ENCODE measurements around the gene STEAP3. TPM values are rescaled to one million over a fixed set of nuclear protein-coding genes. Genes with fewer than 3 reads are reported as not detected.

The STEAP3 gene
- polyA plus RNA-seq, 1 donor from 2014 or later: not detected

DNA sequence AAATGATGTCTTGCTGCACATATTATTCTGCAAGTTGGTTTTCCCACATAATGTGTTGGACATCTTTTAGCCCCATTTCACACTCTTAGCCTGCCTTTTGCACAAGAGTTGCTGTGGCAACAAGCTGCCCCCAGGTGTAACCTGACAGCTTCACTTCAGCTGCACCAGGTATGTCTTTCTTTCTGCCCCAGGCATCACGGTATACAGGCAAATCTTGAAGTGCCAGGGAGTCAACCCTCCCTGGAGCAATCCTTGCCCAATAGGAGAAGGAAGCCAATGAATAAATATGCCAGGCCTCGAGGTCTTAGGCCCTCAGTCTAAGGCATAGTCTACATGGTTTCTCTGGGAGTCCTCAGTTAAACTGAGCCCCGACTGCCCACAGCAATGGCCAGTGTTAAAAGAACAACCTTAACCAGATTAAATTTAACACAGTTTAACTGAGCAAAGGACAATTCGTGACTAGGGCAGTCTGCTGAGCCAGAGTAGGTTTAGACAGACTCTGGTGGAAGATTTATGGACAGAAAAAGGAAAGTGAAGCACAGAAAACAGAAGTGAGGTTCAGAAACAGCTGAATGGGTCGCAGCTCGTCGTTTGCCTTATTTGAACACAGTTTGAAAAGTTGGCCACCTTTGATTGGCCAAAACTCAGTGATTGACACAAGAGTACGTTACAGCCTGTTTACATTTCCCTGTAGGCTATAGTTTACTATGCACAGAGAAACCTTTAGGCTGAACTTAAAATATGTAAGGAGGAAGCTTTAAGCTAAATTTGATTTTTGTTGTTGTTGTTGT lies 33.1 kb upstream of the STEAP3 start:
- H3K9ac ChIP-seq (ENCODE audit: low read length): no peak overlapping the region
- H3K9me2 ChIP-seq (ENCODE audit: insufficient read depth, low read length): no peaks in the 10 kb centered on the region
- no peak for TF ChIP-seq EP300 (conservative IDR thresholded peaks at IDR 0.05; ENCODE audit: poor library complexity, severe bottlenecking)
- TF ChIP-seq POLR2AphosphoS5 (IDR thresholded peaks at IDR 0.05): no peak
- TF ChIP-seq RAD21 (conservative IDR thresholded peaks at IDR 0.05): no peak
- TF ChIP-seq TAF1 (IDR thresholded peaks at IDR 0.05; ENCODE audit: low read depth): no peak
- no peak for TF ChIP-seq MXI1 (conservative IDR thresholded peaks at IDR 0.05; ENCODE audit: poor library complexity, severe bottlenecking)
- no peak for TF ChIP-seq SMC3 (conservative IDR thresholded peaks at IDR 0.05; ENCODE audit: poor library complexity)
- TF ChIP-seq, protein P1, sequence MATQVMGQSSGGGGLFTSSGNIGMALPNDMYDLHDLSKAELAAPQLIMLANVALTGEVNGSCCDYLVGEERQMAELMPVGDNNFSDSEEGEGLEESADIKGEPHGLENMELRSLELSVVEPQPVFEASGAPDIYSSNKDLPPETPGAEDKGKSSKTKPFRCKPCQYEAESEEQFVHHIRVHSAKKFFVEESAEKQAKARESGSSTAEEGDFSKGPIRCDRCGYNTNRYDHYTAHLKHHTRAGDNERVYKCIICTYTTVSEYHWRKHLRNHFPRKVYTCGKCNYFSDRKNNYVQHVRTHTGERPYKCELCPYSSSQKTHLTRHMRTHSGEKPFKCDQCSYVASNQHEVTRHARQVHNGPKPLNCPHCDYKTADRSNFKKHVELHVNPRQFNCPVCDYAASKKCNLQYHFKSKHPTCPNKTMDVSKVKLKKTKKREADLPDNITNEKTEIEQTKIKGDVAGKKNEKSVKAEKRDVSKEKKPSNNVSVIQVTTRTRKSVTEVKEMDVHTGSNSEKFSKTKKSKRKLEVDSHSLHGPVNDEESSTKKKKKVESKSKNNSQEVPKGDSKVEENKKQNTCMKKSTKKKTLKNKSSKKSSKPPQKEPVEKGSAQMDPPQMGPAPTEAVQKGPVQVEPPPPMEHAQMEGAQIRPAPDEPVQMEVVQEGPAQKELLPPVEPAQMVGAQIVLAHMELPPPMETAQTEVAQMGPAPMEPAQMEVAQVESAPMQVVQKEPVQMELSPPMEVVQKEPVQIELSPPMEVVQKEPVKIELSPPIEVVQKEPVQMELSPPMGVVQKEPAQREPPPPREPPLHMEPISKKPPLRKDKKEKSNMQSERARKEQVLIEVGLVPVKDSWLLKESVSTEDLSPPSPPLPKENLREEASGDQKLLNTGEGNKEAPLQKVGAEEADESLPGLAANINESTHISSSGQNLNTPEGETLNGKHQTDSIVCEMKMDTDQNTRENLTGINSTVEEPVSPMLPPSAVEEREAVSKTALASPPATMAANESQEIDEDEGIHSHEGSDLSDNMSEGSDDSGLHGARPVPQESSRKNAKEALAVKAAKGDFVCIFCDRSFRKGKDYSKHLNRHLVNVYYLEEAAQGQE (IDR thresholded peaks at IDR 0.05; ENCODE audit: borderline replicate concordance): no peak
- TF ChIP-seq EZH2 (IDR thresholded peaks at IDR 0.05; ENCODE audit: borderline replicate concordance, insufficient read depth, low read length, poor library complexity, severe bottlenecking): no peak
- TF ChIP-seq, protein P2, sequence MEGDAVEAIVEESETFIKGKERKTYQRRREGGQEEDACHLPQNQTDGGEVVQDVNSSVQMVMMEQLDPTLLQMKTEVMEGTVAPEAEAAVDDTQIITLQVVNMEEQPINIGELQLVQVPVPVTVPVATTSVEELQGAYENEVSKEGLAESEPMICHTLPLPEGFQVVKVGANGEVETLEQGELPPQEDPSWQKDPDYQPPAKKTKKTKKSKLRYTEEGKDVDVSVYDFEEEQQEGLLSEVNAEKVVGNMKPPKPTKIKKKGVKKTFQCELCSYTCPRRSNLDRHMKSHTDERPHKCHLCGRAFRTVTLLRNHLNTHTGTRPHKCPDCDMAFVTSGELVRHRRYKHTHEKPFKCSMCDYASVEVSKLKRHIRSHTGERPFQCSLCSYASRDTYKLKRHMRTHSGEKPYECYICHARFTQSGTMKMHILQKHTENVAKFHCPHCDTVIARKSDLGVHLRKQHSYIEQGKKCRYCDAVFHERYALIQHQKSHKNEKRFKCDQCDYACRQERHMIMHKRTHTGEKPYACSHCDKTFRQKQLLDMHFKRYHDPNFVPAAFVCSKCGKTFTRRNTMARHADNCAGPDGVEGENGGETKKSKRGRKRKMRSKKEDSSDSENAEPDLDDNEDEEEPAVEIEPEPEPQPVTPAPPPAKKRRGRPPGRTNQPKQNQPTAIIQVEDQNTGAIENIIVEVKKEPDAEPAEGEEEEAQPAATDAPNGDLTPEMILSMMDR (IDR thresholded peaks at IDR 0.05; ENCODE audit: poor library complexity, severe bottlenecking): no peak
- no peaks in the 10 kb centered on the region for H4K20me1 ChIP-seq (ENCODE audit: insufficient read depth)
- H3K9me3 ChIP-seq (ENCODE audit: low read length): no peaks in the 10 kb centered on the region
- no peaks in the 10 kb centered on the region for H3K79me2 ChIP-seq (replicated peaks; ENCODE audit: insufficient read depth, low read length)
- no peak overlapping the region for H3K27ac ChIP-seq (ENCODE audit: low read length)
- H3K4me2 ChIP-seq (ENCODE audit: low read length): no peak overlapping the region
- H3K36me3 ChIP-seq (ENCODE audit: insufficient read depth, low read length): no peaks in the 10 kb centered on the region
- H3K4me3 ChIP-seq (ENCODE audit: low read length): no peak overlapping the region
- no peaks in the 10 kb centered on the region for H3K27me3 ChIP-seq (ENCODE audit: insufficient read depth, low read depth, low read length)
- no peaks in the 10 kb centered on the region for H3F3A ChIP-seq (ENCODE audit: insufficient read depth, low read length, poor library complexity, severe bottlenecking)
- H2AFZ ChIP-seq (ENCODE audit: low read depth, low read length): no peak overlapping the region

DNA sequence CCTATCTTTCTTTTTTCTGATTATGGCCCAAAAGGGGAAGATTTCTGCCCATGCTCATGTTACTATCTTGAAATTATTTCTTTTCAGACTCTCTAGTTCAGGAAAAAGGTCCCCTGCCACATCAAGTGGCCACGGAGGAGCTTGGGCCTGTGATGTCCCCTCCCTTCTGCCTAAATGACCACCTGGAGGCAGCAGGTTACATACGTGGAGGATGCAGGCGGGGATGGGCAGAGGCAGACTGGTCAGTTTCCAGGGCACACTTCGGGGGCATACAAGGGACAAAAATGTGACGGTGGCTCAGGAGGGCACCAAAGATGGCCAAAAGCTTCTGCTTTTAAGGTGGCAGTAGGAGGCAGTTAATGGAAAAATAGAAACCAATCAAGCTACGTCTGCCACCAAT lies 30.7 kb upstream of the STEAP3 start:
- H3F3A ChIP-seq (ENCODE audit: insufficient read depth, low read length, poor library complexity, severe bottlenecking): no peaks in the 10 kb centered on the region
- no peak overlapping the region for H3K27ac ChIP-seq (ENCODE audit: low read length)
- no peak overlapping the region for H3K4me2 ChIP-seq (ENCODE audit: low read length)
- no peak overlapping the region for H2AFZ ChIP-seq (ENCODE audit: low read depth, low read length)
- H3K9ac ChIP-seq (ENCODE audit: low read length): no peak overlapping the region
- H3K9me2 ChIP-seq (ENCODE audit: insufficient read depth, low read length): no peaks in the 10 kb centered on the region
- TF ChIP-seq EP300 (conservative IDR thresholded peaks at IDR 0.05; ENCODE audit: poor library complexity, severe bottlenecking) (no peak), EZH2 (IDR thresholded peaks at IDR 0.05; ENCODE audit: borderline replicate concordance, insufficient read depth, low read length, poor library complexity, severe bottlenecking) (no peak), TAF1 (IDR thresholded peaks at IDR 0.05; ENCODE audit: low read depth) (no peak), SMC3 (conservative IDR thresholded peaks at IDR 0.05; ENCODE audit: poor library complexity) (no peak), RAD21 (conservative IDR thresholded peaks at IDR 0.05) (no peak), MXI1 (conservative IDR thresholded peaks at IDR 0.05; ENCODE audit: poor library complexity, severe bottlenecking) (no peak), POLR2AphosphoS5 (IDR thresholded peaks at IDR 0.05) (no peak)
- TF ChIP-seq, protein P2 (IDR thresholded peaks at IDR 0.05; ENCODE audit: poor library complexity, severe bottlenecking): no peak
- TF ChIP-seq, protein P1 (IDR thresholded peaks at IDR 0.05; ENCODE audit: borderline replicate concordance): no peak
- no peaks in the 10 kb centered on the region for H3K27me3 ChIP-seq (ENCODE audit: insufficient read depth, low read depth, low read length)
- H3K79me2 ChIP-seq (replicated peaks; ENCODE audit: insufficient read depth, low read length): no peaks in the 10 kb centered on the region
- no peaks in the 10 kb centered on the region for H3K9me3 ChIP-seq (ENCODE audit: low read length)
- H3K36me3 ChIP-seq (ENCODE audit: insufficient read depth, low read length): no peaks in the 10 kb centered on the region
- no peak overlapping the region for H3K4me3 ChIP-seq (ENCODE audit: low read length)
- H4K20me1 ChIP-seq (ENCODE audit: insufficient read depth): no peaks in the 10 kb centered on the region
